Panc1 (cell line): ENCODE measurements around the gene NPHP3. TPM values are rescaled to one million over a fixed set of nuclear protein-coding genes. Genes with fewer than 3 reads are reported as not detected.
A peak's percentile ranks its signal among the peaks of the same experiment; 100 is the strongest.

Experiments
- ATAC-seq: fragments of 200-7000 bp; cut with Tn5 transposase; 2 replicates; pipeline ENCODE4 v1.9.1; 2020; ENCODE audit warnings: mild to moderate bottlenecking, moderate library complexity
- Bru-seq: library from RNA; stranded (reverse); fragments of 400-500 nt; gene quantifications from one replicate; lab custom pipeline; 2021; lab: Mats Ljungman, UMichigan
- BruChase-seq, 2 experiments: library from RNA; stranded (reverse); fragments of 400-500 nt; gene quantifications; one replicate each; lab custom pipeline; 2021; lab: Mats Ljungman, UMichigan
- BruUV-seq: library from RNA; stranded (reverse); fragments of 400-500 nt; replicated peaks from 2 replicates; lab custom pipeline; 2021; lab: Mats Ljungman, UMichigan
- CTCF ChIA-PET: fragments of 300-600 bp; sonication (Branson Sonifier 250); formaldehyde crosslinking; loops from one replicate; lab custom pipeline; 2022; ENCODE audit warnings: antibody characterized with exemption; lab: Charles Lee
- POLR2A ChIA-PET: fragments of 300-600 bp; sonication (Branson Sonifier 250); formaldehyde crosslinking; loops from one replicate; lab custom pipeline; 2022; ENCODE audit warnings: antibody characterized with exemption; lab: Charles Lee
- DNase-seq: peaks from one replicate; pipeline ENCODE4 v3.0.0-alpha.2; 2010; ENCODE audit warnings: low read depth, low spot score
- H3K27ac ChIP-seq: 2 replicates; pipeline ENCODE4 v1.5.1; 2011; ENCODE audit warnings: mild to moderate bottlenecking, low read length, inconsistent platforms
- H3K27me3 ChIP-seq: fragments of 200-500 bp; sonication (Bioruptor generic); 2 replicates; pipeline ENCODE4 v1.6.0; 2014; ENCODE audit warnings: low read length, inconsistent platforms; ENCODE audit not compliant: control insufficient read depth, insufficient read depth
- H3K36me3 ChIP-seq: fragments of 200-500 bp; sonication (Bioruptor generic); 2 replicates; pipeline ENCODE4 v1.5.1; 2014; ENCODE audit warnings: inconsistent platforms, mild to moderate bottlenecking, low read length, moderate library complexity; ENCODE audit not compliant: control insufficient read depth, insufficient read depth
- H3K4me1 ChIP-seq: 2 replicates; pipeline ENCODE4 v1.5.1; 2011; ENCODE audit warnings: inconsistent platforms, mild to moderate bottlenecking, low read length, moderate library complexity; ENCODE audit not compliant: control insufficient read depth, insufficient read depth
- H3K4me3 ChIP-seq, 2 experiments: 2 replicates each; pipeline ENCODE4 v1.5.1; 2011 to 2012; ENCODE audit warnings: low read depth in 2 of 2, low read length in 2 of 2, mild to moderate bottlenecking in 2 of 2, inconsistent platforms in 1 of 2, moderate library complexity in 1 of 2
- H3K9me3 ChIP-seq: fragments of 200-500 bp; sonication (Bioruptor generic); 2 replicates; pipeline ENCODE4 v1.5.1; 2014; ENCODE audit warnings: low read depth, mild to moderate bottlenecking, inconsistent platforms, low read length, moderate library complexity; ENCODE audit not compliant: control insufficient read depth, insufficient read depth
- POLR2AphosphoS5 ChIP-seq: IDR thresholded peaks from 2 replicates; pipeline ENCODE4 v1.6.1; 2012; ENCODE audit warnings: mild to moderate bottlenecking, low read depth, low read length, moderate library complexity
- SIN3A ChIP-seq: IDR thresholded peaks from 2 replicates; pipeline ENCODE4 v1.6.1; 2012; ENCODE audit warnings: low read depth, mild to moderate bottlenecking, low read length, moderate library complexity, borderline replicate concordance; ENCODE audit not compliant: insufficient read depth
- TCF7L2 ChIP-seq: IDR thresholded peaks from 2 replicates; pipeline ENCODE4 v1.6.1; 2011; ENCODE audit warnings: mild to moderate bottlenecking, low read depth, low read length, inconsistent platforms
- in situ Hi-C: cut with HindIII; loops from 2 replicates; pipeline ENCODE4 v1.10.0; 2016; ENCODE audit warnings: low sequenced_read_pairs, low pct_unique_long_range_greater_than_20kb
- intact Hi-C: fragments of 100-400 bp; cut with micrococcal nuclease; formaldehyde crosslinking; loops from one replicate; pipeline ENCODE4 v1.10.0; 2022; ENCODE audit not compliant: unreplicated experiment
- long read RNA-seq: library from polyadenylated mRNA; unstranded; transcript quantifications from one replicate; pipeline ENCODE4 v2.0.0, GENCODE V29; 2021; ENCODE audit not compliant: unreplicated experiment
- polyA plus RNA-seq: library from polyadenylated mRNA; unstranded; fragments of >200 nt; gene quantifications from one replicate; pipeline ENCODE4 v1.2.1, GENCODE V29; 2012; ENCODE audit warnings: missing spikeins; ENCODE audit not compliant: insufficient read length
- total RNA-seq: library from RNA; stranded (reverse); gene quantifications from one replicate; pipeline ENCODE4 v1.2.1, GENCODE V29; 2021; ENCODE audit not compliant: unreplicated experiment
- TF ChIP-seq, protein P1 (sequence below): fragments of 450-650 bp; IDR thresholded peaks from 2 replicates; pipeline ENCODE4 v1.5.1; 2017; ENCODE audit warnings: mild to moderate bottlenecking
- TF ChIP-seq, protein P2 (sequence below), 2 experiments: IDR thresholded peaks; 2 replicates each; pipeline ENCODE4 v1.6.1; 2011 to 2012; ENCODE audit warnings: low read depth in 2 of 2, control low read depth in 1 of 2, low read length in 1 of 2, mild to moderate bottlenecking in 1 of 2, moderate library complexity in 1 of 2; ENCODE audit not compliant: insufficient read depth in 1 of 2

NPHP3 gene, protein sequence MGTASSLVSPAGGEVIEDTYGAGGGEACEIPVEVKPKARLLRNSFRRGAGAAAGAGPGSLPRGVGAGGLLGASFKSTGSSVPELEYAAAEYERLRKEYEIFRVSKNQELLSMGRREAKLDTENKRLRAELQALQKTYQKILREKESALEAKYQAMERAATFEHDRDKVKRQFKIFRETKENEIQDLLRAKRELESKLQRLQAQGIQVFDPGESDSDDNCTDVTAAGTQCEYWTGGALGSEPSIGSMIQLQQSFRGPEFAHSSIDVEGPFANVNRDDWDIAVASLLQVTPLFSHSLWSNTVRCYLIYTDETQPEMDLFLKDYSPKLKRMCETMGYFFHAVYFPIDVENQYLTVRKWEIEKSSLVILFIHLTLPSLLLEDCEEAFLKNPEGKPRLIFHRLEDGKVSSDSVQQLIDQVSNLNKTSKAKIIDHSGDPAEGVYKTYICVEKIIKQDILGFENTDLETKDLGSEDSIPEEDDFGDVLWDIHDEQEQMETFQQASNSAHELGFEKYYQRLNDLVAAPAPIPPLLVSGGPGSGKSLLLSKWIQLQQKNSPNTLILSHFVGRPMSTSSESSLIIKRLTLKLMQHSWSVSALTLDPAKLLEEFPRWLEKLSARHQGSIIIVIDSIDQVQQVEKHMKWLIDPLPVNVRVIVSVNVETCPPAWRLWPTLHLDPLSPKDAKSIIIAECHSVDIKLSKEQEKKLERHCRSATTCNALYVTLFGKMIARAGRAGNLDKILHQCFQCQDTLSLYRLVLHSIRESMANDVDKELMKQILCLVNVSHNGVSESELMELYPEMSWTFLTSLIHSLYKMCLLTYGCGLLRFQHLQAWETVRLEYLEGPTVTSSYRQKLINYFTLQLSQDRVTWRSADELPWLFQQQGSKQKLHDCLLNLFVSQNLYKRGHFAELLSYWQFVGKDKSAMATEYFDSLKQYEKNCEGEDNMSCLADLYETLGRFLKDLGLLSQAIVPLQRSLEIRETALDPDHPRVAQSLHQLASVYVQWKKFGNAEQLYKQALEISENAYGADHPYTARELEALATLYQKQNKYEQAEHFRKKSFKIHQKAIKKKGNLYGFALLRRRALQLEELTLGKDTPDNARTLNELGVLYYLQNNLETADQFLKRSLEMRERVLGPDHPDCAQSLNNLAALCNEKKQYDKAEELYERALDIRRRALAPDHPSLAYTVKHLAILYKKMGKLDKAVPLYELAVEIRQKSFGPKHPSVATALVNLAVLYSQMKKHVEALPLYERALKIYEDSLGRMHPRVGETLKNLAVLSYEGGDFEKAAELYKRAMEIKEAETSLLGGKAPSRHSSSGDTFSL (N-terminal part only)
- total RNA-seq (34.0 TPM), Bru-seq, nascent RNA (percentile 92 among the genes with signal in this experiment), BruChase-seq, experiment 1, labeled RNA remaining after a 2-hour chase (percentile 97 among the genes with signal in this experiment), BruChase-seq, experiment 2, labeled RNA remaining after a 6-hour chase (percentile 96 among the genes with signal in this experiment)
- 25.5 TPM for polyA plus RNA-seq
- long read RNA-seq, full-length matches to known transcripts: 25 of 51 reads
- long read RNA-seq, partial matches to known transcripts: 13 of 51 reads
- long read RNA-seq, other reads (novel, unspliced or antisense): 13 of 51 reads

DNA sequence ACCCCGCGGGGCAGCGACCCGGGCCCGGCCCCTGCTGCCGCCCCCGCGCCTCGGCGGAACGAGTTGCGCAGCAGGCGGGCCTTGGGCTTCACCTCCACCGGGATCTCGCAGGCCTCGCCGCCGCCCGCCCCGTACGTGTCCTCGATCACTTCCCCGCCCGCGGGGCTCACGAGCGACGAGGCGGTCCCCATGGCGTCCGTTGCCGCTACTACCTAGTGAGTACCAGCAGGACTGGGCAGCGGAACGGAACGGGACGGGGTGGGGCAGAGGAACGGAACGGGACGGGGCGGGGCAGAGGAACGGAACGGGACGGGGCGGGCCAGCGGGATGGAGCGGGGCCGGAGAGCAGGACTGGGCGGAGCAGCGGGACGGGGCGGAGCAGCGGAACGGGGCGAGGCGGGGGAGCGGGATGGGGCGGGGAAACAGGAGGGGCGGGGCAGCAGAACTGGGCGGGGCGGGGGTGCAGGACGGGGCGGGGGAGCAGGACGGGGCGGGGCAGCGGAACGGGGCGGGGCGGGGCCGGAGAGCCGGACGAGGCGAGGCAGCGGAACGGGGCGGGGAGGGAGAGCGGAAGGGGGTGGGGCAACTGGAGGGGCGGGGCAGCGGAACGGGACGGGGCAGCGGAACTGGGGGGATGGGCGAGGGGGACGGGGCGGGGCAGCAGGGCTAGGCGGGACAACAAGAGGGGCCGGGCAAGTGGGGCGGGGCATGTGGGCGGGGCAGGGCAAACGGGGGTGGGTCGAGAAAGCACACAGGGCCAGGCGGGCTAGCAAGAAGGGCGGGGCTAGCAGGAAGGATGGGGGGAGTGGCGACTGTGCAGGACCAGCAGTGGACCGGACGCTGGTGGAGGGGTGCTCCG is at the start of gene NPHP3:
Gene NPHP3 (minus strand): TSS at position 245 of the 859 bp plus-strand sequence. CDS start 54 bp downstream, at position 191.
- peak within 1 kb of the TSS; percentile 76 to 85 for H3K4me3 ChIP-seq
- in situ Hi-C loops: no loop called here
- DNase-seq (peak; percentile 67), ATAC-seq (peak; percentile 94)
- no TSS peak for BruUV-seq
- peak within 1 kb of the TSS; percentile 90 for H3K27ac ChIP-seq
- H3K9me3 ChIP-seq: no peaks in the 10 kb centered on the region
- H3K4me1 ChIP-seq: peaks cover 27% of the 10 kb centered on the region
- ChIA-PET POLR2A (no interaction called here), CTCF (interaction anchor here (0.9 kb wide), 1 partner anchor 17 kb away, joined by 3 read pairs; no protein-coding TSS in a partner anchor)
- peaks cover 16% of the 10 kb centered on the region; the same call in 1 of the 2 replicates for H3K36me3 ChIP-seq
- TF ChIP-seq POLR2AphosphoS5 (peak; percentile 89), SIN3A (no peak), TCF7L2 (no peak)
- TF ChIP-seq, protein P1, sequence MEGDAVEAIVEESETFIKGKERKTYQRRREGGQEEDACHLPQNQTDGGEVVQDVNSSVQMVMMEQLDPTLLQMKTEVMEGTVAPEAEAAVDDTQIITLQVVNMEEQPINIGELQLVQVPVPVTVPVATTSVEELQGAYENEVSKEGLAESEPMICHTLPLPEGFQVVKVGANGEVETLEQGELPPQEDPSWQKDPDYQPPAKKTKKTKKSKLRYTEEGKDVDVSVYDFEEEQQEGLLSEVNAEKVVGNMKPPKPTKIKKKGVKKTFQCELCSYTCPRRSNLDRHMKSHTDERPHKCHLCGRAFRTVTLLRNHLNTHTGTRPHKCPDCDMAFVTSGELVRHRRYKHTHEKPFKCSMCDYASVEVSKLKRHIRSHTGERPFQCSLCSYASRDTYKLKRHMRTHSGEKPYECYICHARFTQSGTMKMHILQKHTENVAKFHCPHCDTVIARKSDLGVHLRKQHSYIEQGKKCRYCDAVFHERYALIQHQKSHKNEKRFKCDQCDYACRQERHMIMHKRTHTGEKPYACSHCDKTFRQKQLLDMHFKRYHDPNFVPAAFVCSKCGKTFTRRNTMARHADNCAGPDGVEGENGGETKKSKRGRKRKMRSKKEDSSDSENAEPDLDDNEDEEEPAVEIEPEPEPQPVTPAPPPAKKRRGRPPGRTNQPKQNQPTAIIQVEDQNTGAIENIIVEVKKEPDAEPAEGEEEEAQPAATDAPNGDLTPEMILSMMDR: no peak
- intact Hi-C loops: loop anchor here (10.0 kb wide), 1 partner anchor 872 kb away; no protein-coding TSS in a partner anchor
- no peaks in the 10 kb centered on the region for H3K27me3 ChIP-seq

DNA sequence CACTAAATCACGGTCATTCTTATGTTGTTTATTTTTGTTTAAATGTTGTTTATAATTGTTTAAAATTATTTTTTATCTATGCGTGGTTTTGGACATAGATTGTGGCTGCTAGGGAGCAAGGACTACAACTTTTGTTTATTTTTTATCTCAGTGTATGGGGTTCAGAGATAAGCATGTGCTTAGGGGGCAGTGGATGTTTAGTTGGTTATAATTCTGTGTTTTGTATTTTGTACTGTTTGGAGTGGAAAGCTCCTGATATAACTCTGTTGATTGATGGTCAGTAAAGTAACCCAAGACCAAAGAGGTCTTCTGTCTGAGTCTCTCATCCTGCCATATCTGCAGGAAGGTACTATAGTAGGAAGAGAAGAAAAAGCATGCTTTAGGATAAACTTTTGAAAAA is 36.5 kb upstream of the NPHP3 start:
- ChIA-PET CTCF (no interaction called here), POLR2A (no interaction called here)
- ATAC-seq (no peak), DNase-seq (no peak)
- intact Hi-C loops: no loop called here
- no TSS peak for BruUV-seq
- Histone ChIP-seq H3K27ac (no peak overlapping the region), H3K27me3 (no peaks in the 10 kb centered on the region; the same call in 1 of the 2 replicates), H3K36me3 (no peaks in the 10 kb centered on the region), H3K4me3 (no peak overlapping the region), H3K9me3 (no peaks in the 10 kb centered on the region), H3K4me1 (no peaks in the 10 kb centered on the region)
- TF ChIP-seq POLR2AphosphoS5 (no peak), SIN3A (no peak), TCF7L2 (no peak)
- TF ChIP-seq, protein P1: no peak
- TF ChIP-seq, protein P2, sequence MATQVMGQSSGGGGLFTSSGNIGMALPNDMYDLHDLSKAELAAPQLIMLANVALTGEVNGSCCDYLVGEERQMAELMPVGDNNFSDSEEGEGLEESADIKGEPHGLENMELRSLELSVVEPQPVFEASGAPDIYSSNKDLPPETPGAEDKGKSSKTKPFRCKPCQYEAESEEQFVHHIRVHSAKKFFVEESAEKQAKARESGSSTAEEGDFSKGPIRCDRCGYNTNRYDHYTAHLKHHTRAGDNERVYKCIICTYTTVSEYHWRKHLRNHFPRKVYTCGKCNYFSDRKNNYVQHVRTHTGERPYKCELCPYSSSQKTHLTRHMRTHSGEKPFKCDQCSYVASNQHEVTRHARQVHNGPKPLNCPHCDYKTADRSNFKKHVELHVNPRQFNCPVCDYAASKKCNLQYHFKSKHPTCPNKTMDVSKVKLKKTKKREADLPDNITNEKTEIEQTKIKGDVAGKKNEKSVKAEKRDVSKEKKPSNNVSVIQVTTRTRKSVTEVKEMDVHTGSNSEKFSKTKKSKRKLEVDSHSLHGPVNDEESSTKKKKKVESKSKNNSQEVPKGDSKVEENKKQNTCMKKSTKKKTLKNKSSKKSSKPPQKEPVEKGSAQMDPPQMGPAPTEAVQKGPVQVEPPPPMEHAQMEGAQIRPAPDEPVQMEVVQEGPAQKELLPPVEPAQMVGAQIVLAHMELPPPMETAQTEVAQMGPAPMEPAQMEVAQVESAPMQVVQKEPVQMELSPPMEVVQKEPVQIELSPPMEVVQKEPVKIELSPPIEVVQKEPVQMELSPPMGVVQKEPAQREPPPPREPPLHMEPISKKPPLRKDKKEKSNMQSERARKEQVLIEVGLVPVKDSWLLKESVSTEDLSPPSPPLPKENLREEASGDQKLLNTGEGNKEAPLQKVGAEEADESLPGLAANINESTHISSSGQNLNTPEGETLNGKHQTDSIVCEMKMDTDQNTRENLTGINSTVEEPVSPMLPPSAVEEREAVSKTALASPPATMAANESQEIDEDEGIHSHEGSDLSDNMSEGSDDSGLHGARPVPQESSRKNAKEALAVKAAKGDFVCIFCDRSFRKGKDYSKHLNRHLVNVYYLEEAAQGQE (IDR thresholded peaks at IDR 0.05; ENCODE audit: insufficient read depth in 1 of 2, low read depth in 2 of 2, low read length in 1 of 2): no peak
- in situ Hi-C loops: no loop called here
